ENCODE measurements around the gene KCNN4. TPM values are rescaled to one million over a fixed set of nuclear protein-coding genes. Genes with fewer than 3 reads are reported as not detected.
A peak's percentile ranks its signal among the peaks of the same experiment; 100 is the strongest.

KCNN4 gene
- total and polyA plus RNA-seq, 2 of the 13 experiments (the other 11 are each of a cell fraction or from before 2014, with no cell fraction given), result 0.13 to 0.25 TPM

DNA sequence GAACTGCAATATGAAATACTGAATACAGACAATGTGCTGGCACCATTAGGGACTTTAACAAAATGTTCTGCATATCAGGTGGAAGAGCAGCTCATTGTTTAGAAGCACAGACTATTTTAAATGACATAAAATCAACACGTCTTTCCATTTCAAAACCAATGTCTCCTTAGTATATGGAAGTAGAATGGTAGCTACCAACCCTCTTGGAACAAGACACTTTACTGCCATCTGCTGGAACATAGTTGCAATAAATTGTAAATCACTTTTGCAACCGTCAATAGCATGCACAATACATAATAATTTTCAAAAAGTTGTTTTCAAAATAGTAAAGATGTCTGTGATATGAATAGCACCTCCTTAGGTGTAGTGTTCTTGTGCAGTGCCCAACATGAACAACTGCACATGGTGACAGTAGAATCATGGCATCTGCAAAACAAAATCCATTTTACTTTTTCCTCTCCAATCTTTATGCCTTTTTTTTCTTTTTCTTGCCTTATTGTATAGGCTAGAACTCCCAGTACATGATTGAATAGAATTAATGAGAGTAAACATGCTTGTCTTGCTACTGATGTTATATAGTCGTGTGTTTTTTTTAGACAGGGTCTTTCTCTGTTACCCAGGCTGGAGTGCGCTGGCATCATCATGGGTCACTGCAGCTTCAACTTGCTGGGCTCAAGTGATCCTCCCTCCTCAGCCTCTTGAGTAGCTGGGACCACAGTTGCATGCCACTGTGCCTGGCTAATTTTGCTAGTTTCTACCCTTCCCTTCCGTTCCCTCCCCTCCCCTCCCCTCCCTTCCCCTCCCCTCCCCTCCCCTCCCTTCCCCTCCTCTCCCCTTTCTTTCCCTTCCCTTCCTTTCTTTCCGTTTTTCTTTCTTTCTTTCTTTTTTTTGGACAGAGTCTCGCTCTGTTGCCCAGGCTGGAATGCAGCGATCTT, 29.3 kb upstream of the KCNN4 start (continued):
- TF ChIP-seq NFAT5 (CRISPR knock-in tag; IDR thresholded peaks at IDR 0.05) (no peak), ZNF136 (CRISPR knock-in tag; IDR thresholded peaks at IDR 0.05; ENCODE audit: low read depth) (no peak), ZBTB2 (CRISPR knock-in tag; IDR thresholded peaks at IDR 0.05; ENCODE audit: low read depth) (no peak), ETV6 (CRISPR knock-in tag; conservative IDR thresholded peaks at IDR 0.05) (no peak), STAG1 (CRISPR knock-in tag; IDR thresholded peaks at IDR 0.05) (peak; percentile 48), MBD4 (IDR thresholded peaks at IDR 0.05; ENCODE audit: borderline replicate concordance, low read length) (no peak), FOXM1 (CRISPR knock-in tag; IDR thresholded peaks at IDR 0.05) (no peak), DPF2 (CRISPR knock-in tag; IDR thresholded peaks at IDR 0.05; ENCODE audit: borderline replicate concordance, low read depth) (no peak), HNRNPK (IDR thresholded peaks at IDR 0.05; ENCODE audit: low read depth, low read length, poor library complexity, severe bottlenecking) (peak; percentile 87)
- TF ChIP-seq, protein P1, sequence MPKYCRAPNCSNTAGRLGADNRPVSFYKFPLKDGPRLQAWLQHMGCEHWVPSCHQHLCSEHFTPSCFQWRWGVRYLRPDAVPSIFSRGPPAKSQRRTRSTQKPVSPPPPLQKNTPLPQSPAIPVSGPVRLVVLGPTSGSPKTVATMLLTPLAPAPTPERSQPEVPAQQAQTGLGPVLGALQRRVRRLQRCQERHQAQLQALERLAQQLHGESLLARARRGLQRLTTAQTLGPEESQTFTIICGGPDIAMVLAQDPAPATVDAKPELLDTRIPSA (CRISPR knock-in tag; IDR thresholded peaks at IDR 0.05; ENCODE audit: borderline replicate concordance), result no peak
